ENCODE data around the gene CLRN1. TPM values are rescaled to one million over a fixed set of nuclear protein-coding genes. Genes with fewer than 3 reads are reported as not detected.

Gene CLRN1
- total and polyA plus RNA-seq, 10 donors: not detected

GRCh38 chr3:150878996-150879575 is 93.4 kb downstream of the CLRN1 start:
- no peak for DNase-seq
- H3K4me1 ChIP-seq: peaks cover 0 to 12% (median 0%) of the 10 kb centered on the region in 6 donors
- intact Hi-C loops (cut with DNase I; ENCODE audit: low total_unique reads): no loop called here
- H3K27ac ChIP-seq: peak overlapping the region in 1 of 8 donors; percentile 85
- 56 to 78% (median 74%) methylated on average over 2 of the region's 2 CpGs for WGBS, 5 donors
- no peaks in the 10 kb centered on the region for H3K36me3 ChIP-seq
- no peak overlapping the region for H3K4me3 ChIP-seq
- H3K27me3 ChIP-seq (replicated peaks in 1 of 7): no peaks in the 10 kb centered on the region
- no peaks in the 10 kb centered on the region for H3K9me3 ChIP-seq
- no peak for TF ChIP-seq POLR2A (IDR thresholded peaks at IDR 0.05)
- TF ChIP-seq POLR2AphosphoS5 (IDR thresholded peaks at IDR 0.05): no peak
- no peak for TF ChIP-seq CTCF (IDR thresholded peaks at IDR 0.05 in 8 of 11, conservative IDR thresholded peaks at IDR 0.05 in 3 of 11)

GRCh38 chr3:150878290-150878689 is 94.2 kb downstream of the CLRN1 start:
- Histone ChIP-seq H3K27ac (peak overlapping the region in 1 of 8 donors; percentile 85), H3K4me1 (peaks cover 0 to 12% (median 0%) of the 10 kb centered on the region in 6 donors), H3K36me3 (no peaks in the 10 kb centered on the region), H3K4me3 (no peak overlapping the region), H3K9me3 (no peaks in the 10 kb centered on the region), H3K27me3 (replicated peaks in 1 of 7) (no peaks in the 10 kb centered on the region)
- TF ChIP-seq POLR2AphosphoS5 (IDR thresholded peaks at IDR 0.05) (no peak), POLR2A (IDR thresholded peaks at IDR 0.05) (no peak), CTCF (IDR thresholded peaks at IDR 0.05 in 8 of 11, conservative IDR thresholded peaks at IDR 0.05 in 3 of 11) (no peak)
- no peak for DNase-seq
- WGBS, 5 donors: 87 to 98% (median 89%) methylated on average over 1 of the region's 1 CpG
- intact Hi-C loops (cut with DNase I; ENCODE audit: low total_unique reads): no loop called here

GRCh38 chr3:150877303-150877702 is 95.2 kb downstream of the CLRN1 start:
- peaks cover 0 to 12% (median 0%) of the 10 kb centered on the region in 6 donors for H3K4me1 ChIP-seq
- no peak for DNase-seq
- no peaks in the 10 kb centered on the region for H3K9me3 ChIP-seq
- H3K27me3 ChIP-seq (replicated peaks in 1 of 7): no peaks in the 10 kb centered on the region
- intact Hi-C loops (cut with DNase I; ENCODE audit: low total_unique reads): no loop called here
- H3K27ac ChIP-seq: peak overlapping the region in 5 of 8 donors; percentile 26 to 85 (median 73)
- no peaks in the 10 kb centered on the region for H3K36me3 ChIP-seq
- H3K4me3 ChIP-seq: no peak overlapping the region
- 51 to 88% (median 71%) methylated on average over 3 of the region's 3 CpGs for WGBS, 5 donors
- TF ChIP-seq CTCF (IDR thresholded peaks at IDR 0.05 in 8 of 11, conservative IDR thresholded peaks at IDR 0.05 in 3 of 11) (no peak), POLR2A (IDR thresholded peaks at IDR 0.05) (no peak), POLR2AphosphoS5 (IDR thresholded peaks at IDR 0.05) (no peak)

GRCh38 chr3:150876611-150877265 is 95.8 kb downstream of the CLRN1 start:
- no peak for DNase-seq
- 75 to 90% (median 77%) methylated on average over 6 of the region's 6 CpGs for WGBS, 5 donors
- no peak overlapping the region for H3K4me3 ChIP-seq
- H3K4me1 ChIP-seq: peaks cover 0 to 12% (median 0%) of the 10 kb centered on the region in 6 donors
- intact Hi-C loops (cut with DNase I; ENCODE audit: low total_unique reads): no loop called here
- TF ChIP-seq POLR2A (IDR thresholded peaks at IDR 0.05) (no peak), CTCF (IDR thresholded peaks at IDR 0.05 in 8 of 11, conservative IDR thresholded peaks at IDR 0.05 in 3 of 11) (no peak), POLR2AphosphoS5 (IDR thresholded peaks at IDR 0.05) (no peak)
- peak overlapping the region in 6 of 8 donors; percentile 4 to 85 (median 70) for H3K27ac ChIP-seq
- no peaks in the 10 kb centered on the region for H3K27me3 ChIP-seq (replicated peaks in 1 of 7)
- no peaks in the 10 kb centered on the region for H3K9me3 ChIP-seq
- H3K36me3 ChIP-seq: no peaks in the 10 kb centered on the region
